Stimulated activated CD4-positive, alpha-beta T cell treated with anti-CD3 and anti-CD28 coated beads, Interleukin-1b, Interleukin-23, amount 100 ng/mL, for 4 hours (primary cell): ENCODE measurements around the gene U2SURP.
A peak's percentile ranks its signal among the peaks of the same experiment; 100 is the strongest.
"Not testable (repeated sequence)": the region's sequence is repeated elsewhere in the genome, so short reads cannot be mapped to it uniquely, and the experiment has no call there.

Experiments
- DNase-seq, 2 donors: peaks; one replicate each; pipeline ENCODE4 v3.0.0-alpha.2; 2020; ENCODE audit warnings: low read depth in 2 of 2

The U2SURP gene

DNA sequence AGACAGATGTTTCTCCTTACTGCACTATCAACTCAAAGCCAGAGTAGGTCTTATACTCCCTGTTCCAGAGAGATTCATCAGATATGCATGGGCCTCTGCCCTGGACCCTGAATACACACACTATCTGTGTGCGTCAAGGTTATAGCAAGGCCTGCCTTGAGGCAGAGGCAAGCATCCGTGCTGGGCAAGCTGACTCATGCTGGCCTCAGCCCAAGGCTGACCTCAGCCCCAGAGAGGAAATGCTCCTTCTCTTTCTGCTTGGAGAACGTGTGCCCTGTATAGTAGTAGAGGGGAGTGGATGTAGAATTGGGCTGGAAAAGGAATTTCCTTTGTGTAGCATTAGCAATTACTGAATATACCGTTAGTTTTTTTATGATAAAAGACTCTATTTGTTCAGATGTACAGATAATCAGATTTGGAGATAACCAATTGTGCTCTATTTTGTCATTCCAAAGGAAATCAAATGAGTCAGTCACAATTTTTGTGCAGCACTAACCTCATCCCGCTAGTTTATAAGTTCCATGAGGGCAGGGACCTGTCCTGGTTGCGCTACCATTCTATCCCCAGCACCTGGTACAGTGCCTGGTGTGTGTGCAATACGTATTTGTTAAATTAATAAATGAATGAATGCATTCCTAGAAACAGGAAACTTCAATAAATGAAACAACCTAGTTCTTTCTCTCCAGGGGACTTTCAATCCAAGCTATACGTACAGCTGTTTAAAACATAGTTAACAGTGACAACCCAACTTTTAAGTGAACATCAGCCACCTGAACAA lies 24.6 kb upstream of the U2SURP start:
- no peak for DNase-seq

DNA sequence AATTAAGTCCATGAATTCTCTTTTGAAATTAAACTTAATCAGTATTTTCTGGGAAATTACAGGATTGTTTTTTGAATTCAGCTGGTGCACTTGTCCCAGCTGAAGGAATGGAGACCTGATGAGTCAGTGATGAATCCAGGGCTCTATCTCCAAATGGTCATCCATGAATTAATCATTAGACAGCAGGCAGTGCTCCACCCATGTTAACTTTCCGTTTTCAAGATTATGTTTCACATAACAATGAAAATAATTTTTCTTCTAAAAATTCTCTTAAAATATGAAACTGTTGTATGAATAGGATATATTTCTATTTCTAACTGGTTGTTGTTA lies 24.0 kb upstream of the U2SURP start:
- DNase-seq, result no peak

DNA sequence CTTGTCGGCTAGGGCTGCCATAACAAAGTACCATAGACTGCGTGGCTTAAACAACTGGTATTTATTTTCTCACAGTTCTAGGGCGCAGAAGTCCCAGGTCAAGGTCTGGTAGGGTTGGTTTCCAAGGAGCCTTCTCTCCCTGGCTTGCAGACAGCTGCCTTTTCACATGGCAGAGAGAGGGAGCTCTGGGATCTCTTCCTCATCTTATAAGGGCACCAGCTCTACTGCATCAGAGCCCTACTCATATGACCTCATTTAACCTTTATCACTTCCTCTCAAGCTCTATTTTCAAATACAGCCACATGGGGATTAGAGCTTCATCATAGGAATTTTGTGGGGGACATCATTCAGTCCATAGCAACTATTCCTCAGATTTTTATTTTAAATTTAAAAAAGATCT lies 20.3 kb upstream of the U2SURP start:
- no peak for DNase-seq

DNA sequence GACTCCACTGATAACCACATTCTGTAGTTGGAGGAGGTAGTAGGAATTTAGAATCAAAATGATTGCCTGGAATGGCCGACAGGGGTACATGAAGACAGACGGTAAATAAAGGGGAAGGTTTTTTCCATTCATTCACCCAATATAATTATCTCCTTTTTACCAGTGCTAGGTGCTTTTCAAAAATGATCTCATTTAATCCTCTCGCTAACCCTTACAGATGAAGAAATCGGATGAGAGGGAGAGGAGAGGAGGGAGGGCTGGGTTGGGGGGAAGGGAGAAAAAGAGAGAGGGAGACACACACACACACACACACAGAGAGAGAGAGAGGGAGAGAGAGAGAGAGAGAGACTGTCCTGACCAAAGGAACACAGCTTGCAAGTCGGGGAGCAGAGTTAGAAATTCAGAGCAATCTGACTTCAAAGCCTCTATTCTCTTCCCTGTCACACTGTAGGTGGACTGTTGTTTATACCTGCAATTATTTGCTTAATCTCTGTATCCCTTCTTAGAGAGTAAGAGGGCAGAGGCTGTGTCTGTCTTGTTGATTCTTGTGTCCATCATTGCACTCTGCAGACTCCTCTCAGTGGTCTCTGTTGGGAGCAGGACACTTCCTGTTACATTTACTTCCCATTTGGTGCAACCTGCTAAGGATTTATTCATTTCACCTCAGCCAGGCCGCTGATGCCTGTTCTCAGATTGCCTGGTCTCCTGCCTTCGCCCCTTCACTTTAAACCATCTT lies 19.2 kb upstream of the U2SURP start:
- DNase-seq, result no peak

DNA sequence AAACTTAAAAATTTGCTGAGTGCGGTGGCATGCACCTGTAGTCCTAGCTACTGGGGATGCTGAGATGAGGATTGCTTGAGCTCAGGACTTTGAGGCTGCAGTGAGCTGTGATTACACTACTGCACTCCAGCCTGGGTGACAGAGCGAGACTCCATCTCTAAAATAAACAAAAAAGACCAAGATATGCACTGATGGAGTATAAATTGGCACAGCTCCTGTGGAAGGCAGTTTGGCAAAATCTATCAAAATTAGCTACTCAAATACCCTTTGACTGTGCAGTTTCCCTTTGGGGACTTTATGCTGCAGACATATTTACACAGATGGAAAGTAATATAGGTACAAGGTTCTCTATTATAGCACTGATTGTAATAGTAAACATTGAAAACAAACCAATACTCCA lies 18.1 kb upstream of the U2SURP start:
- DNase-seq, result no peak

DNA sequence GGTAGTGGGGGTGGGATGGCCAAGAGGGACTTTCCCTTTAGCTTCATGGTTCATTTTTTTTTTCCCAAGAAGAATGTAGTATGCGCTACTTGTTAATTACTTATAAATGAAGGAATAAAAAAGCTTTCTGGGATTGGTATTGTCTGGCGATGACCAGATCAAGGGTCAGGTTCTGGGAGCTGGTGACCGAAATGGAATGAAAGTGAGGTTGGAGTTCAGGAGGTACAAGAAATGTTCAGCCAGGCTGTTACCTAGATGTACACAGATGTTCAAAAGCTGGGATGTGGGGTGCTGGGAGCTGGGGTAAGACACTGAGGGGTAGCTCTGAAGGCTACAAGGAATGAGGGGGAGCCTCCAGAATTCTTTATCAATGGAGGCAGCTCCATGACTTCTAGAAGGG lies 17.1 kb upstream of the U2SURP start:
- DNase-seq, result no peak

DNA sequence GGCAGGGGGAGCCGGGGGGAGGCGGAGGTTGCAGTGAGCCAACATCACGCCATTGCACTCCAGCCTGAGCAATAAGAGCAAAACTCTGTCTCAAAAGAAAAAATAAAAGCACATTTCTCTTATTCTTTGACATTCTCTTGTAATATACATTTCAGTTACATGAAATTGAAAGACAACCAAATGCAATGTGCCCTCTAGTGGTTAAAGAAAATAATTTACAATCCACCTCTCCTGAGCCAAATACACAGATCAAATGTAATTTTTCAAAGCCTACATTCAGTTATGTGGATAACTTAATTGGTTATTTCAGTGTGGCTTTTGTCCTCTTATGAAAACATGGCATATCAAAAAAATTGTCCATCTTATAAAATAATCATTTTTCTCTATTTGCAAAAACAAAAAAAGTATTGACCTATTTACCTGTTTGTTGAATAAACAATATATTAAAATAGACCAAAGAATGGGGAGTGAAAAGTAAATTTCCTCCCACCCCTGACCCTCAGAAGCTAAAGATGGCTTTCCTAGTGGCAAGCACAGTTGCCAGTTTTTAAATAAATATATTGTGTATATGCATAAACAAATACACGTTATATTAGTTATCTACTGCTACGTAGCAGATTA lies 14.2 kb upstream of the U2SURP start:
- DNase-seq, result no peak

DNA sequence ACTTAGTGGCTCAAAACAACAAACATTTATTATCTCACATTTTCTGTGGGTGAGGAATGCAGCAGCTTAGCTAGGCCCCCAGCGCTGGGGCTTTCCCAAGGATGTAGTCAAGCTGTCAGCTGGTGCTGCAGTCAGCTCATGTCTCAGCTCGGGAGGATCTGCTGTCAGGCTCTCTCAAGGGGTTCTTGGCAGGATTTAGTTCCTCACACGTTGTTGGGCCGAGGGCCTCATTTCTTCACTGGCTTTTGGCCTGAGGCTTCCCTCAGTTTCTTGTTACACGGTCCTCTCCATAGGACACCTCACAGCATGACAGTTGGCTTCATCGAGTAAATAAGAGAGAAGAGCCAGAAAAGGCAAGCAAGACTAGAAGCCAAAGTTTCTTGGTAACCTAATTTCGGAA lies 13.7 kb upstream of the U2SURP start:
- DNase-seq, result no peak

DNA sequence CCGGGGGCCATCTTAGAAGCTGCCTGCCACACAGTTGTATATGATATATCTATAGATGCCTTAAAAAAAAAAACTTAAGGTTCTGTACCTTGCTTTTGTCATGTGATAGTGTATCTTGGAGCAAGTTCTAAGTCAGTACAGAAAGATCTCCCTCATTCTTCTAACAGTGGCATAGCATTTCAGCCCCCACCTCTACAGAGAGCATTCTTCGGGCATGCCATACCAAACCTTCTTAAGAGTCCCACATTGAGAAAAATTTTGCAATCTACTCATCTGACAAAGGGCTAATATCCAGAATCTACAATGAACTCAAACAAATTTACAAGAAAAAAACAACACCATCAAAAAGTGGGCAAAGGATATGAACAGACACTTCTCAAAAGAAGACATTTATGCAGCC lies 13.1 kb upstream of the U2SURP start:
- DNase-seq, result not testable (repeated sequence)

DNA sequence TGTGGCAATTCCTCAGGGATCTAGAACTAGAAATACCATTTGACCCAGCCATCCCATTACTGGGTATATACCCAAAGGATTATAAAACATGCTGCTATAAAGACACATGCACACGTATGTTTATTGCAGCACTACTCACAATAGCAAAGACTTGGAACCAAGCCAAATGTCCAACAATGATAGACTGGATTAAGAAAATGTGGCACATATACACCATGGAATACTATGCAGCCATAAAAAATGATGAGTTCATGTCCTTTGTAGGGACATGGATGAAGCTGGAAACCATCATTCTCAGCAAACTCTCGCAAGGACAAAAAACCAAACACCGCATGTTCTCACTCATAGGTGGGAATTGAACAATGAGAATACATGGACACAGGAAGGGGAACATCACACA lies 12.5 kb upstream of the U2SURP start:
- not testable (repeated sequence) for DNase-seq

DNA sequence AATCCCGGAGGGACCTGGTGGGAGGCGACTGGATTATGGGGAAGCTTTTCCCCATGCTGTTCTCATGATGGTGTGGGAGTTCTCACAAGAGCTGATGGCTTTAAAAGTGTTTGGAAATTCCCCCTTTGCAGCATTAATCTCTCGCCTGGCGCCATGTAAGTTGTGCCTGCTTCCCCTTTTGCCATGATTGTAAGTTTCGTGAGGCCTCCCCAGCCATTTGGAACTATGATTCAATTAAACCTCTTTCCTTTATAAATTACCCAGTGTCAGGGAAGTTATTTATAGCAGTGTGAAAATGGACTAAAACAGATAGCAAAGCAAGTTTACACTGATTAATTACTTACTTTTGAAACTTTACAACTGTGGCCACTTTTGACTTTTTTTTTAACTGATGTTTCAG lies 10.6 kb upstream of the U2SURP start:
- no peak for DNase-seq

DNA sequence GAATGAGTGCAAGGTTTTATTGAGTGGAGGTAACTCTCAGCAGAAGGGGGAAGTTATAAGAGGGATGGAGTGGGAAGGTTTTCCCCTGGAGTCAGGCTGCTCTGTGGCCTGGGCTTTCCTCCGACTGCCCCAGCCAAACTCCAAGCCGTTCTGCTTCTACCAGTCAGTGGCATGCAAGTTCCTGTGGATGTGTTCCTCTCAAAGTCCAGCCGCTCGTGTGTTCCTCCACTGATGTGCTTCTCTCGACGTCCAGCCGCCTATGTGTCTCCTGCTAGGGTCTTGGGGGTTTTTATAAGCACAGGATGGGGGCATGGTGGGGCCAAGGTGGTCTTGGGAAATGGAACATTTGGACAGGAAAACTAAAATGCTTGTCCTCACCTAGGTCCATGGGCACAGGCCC lies 9.0 kb upstream of the U2SURP start:
- no peak for DNase-seq

DNA sequence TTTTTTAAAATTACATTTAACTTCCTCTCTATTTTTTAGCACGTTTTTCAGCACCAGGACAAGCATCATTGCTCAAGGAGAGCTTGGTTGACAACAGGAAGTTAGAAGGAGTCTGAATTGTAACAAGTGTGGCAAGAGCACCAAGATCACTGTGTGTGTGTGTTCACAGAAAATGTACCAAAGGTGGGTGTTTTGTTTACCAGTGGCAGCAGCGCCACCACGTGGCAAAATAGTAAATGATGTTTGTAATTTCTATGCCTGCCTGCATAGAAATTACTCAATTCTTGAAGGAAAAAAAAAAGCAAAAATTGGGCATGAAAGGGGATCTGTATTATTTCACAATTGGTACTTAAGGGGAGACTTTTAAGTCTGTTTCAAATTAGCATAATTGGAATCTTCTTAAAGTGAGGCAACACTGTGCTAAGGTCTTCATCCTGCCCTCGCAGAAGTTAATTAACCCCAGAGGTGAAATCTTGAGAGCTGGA lies 7.4 kb upstream of the U2SURP start:
- peak; percentile 42 to 44 for DNase-seq

DNA sequence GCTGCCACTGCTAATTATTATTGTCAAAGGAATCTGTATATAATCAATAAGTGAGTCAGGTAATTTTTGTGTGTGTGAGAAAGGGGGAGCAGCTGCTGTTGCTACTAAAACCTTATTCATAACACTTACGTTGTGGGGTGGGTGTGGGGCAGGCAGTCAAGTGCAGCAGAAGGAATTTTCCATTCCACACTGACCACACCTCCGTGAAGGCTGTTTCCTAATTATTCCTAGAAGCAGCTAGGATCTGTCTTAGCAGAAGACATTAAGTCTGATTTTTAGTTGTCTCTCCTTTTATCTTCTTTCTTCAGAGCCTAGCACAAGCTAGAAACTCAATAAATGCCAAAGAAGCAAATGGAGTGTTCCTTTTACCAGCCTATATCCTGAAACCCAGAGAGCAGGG lies 4.0 kb upstream of the U2SURP start:
- DNase-seq, result no peak

DNA sequence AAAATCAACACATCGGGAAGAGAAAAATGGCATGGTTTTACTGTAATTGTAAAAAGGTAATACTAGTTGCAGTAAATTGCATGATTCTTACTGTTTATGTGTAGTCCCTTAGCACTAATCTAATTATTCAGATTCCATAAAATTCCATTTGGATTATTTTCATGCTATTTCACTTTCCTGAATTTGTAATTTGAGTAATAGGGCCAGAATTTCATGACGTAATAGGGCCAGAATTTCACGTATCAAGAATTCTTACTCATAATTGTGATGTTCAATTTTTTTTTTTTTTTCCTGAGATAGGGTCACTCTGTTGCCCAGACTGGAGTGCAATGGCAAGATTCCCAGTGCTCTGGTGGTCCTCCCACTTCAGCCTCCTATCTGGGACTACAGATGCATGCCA lies 2.9 kb upstream of the U2SURP start:
- no peak for DNase-seq

DNA sequence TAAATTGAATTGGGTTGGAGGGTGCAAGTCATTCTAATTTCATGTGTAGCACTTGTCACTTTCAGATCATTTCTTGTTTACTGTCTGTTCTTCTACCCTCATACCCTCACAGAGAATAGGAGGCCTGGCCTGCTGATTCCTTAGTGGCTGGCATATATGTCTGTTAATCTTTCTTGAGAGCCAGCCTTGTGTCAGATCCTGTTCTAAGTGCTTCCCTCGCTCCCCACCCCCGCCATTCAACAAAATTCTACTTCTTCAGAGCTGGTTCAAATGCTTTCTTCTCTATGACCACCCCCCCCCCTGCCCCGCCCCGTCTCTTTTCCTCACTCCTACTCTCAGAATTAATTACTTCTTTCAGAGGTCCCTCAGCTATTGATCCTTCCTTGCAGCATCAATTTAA lies 1.5 kb upstream of the U2SURP start:
- no peak for DNase-seq

DNA sequence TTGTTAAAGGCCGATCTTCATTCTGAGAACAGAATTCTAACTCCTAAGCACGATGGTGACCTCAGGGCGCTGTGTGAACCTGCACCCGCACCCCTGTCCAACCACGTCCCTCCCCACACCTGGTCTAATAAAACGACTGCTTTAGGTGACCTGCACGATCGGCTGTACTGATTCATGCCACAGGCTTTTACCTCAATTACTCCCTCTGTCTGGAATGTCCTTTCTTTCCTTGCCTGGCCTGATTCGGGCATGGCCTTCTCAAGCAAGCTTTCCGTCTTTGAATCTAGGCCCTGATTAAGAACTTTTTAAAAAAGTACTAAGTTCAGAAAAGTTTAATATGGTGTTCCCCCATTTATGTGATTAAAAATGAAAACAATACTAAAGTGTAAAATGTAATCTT lies 842 bp upstream of the U2SURP start:
- no peak for DNase-seq

DNA sequence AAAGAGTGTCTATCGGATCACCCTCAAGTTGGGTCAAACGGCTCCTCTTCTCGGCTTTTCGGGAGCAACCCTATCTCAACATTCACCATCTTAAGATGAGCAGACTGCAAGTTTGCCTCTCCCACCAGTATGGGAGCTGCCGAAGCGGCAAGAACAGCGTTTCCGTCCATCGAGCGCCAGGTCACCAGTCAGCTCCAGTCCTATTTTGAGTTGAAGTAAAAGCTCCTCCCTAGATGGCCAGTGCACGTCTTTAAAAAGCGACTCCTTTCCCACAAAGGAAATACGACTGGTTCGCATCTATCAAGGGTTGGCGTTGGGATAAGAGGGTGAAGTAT lies 369 bp upstream of the U2SURP start:
- DNase-seq, result no peak

DNA sequence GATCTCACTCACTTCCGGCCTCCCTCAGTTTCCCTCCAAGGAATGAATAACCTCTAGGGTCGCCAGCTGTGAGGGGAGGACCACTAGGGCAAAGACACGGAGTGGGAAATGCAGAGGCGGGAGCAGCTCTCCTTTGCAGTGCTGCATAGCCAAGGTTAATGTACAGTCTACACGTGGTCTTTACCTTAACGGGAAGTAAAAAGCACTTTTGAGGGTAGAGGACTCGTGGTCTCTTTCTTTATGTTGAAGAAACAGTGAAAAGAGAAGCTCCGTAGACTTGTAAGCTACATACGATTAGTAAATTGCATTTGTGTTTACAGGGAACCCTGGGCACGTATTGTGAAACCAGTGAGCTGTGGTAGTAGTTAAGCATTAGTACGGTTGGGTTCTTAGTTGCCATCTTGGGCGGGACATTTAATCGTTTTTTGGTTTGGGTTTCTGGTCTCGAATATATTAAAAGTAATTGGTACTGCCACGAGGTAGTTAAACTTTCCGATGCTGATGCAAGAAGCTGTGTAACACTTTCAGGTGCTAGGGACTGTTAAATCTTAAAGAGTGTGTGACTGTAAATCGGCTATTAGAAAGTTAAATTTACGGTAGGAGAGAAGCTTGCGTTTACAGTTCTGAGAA lies 828 bp downstream of the U2SURP start:
- DNase-seq, result peak in 1 of 2 donors; percentile 7

DNA sequence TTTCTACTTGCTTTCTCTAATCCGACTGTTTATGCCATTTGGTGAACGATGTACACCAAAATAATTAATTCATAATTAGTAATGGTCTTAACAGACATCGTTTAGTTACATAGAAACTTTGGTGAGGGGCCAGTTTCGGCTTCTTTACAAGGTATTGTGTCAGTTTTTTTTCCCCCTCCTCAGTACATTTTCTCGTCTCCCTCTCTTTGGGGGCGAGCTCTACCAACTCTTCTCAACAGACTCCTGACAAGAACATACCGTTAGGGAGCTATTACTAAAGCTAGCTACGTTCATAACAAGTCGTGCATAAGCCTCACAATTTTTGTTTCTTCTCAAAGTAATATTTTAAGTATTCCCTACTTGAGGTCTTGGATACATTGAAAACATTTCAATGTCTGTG lies 1.4 kb downstream of the U2SURP start:
- DNase-seq, result no peak

DNA sequence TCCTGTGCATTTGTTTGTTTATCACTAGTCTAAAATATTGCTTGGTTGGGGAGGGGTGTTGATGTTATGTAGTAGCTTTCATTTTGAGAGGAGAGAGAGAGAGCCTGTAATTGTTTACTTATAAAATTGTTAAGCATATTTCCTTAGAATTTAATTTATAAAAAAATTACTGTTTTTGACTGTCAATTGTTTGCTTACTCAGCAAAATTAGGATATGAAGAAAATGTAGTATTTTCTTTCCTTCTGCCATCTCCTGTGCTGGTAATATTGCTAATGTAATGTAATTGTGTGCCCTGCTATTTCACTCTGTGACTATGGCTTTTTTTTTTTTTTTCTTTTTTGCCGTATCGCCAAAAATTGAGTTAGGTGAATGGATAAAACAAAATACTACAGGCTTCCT lies 3.5 kb downstream of the U2SURP start:
- no peak for DNase-seq

DNA sequence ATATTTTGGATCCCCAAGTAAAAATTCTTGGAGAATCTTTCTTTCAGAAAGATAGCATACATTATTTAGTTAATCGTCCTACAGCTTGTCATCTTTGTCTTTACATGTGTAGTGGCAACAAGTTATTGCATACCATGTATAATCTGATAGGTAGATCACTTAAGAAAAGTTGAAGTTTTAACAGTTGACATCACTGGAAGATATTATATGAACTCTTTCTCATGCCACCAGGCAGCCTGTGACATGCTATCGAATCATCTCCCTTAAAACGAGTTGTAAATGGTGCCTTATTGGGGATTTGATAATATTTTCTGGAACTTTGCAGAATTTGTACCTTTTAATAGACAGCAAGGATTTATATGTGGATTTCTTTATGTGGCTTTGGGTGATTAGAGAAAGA lies 8.7 kb downstream of the U2SURP start:
- DNase-seq, result no peak

DNA sequence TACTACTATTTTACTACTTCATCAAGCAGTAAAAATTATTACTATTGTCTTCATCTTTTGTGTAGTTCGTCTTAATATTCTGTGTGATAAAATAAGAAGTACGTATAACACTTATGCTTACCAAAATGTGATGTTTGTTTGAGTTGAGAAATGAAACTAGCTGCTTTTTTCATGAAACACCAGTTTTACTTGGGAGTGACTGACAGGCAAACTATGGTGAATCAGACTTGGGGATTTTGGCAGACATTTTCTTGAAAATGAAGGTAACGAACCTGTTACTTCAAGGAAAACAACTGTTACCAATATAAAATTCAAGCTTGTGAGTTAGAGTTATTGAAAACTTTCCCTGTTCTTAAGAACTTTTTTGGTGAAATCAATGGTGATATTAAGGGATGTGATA lies 10.3 kb downstream of the U2SURP start:
- DNase-seq, result no peak
